Uterus (tissue), 2 donors: ENCODE measurements around the gene GMCL2.

Source experiments
- POLR2A ChIP-seq, 2 donors: fragments of 450-650 bp; IDR thresholded peaks; one replicate each; pipeline ENCODE4 v1.6.1; 2016; ENCODE audit warnings: antibody characterized with exemption in 2 of 2, mild to moderate bottlenecking in 1 of 2, moderate library complexity in 1 of 2
- TF ChIP-seq, protein P1 (sequence below), 4 experiments: fragments of 200-600 bp in 2 of 4; fragments of 450-650 bp in 2 of 4; sonication (generic) in 2 of 4; IDR thresholded peaks; one replicate each; pipeline ENCODE4 v1.5.1; 2016 to 2019; ENCODE audit warnings: antibody characterized with exemption in 4 of 4, mild to moderate bottlenecking in 2 of 4, moderate library complexity in 1 of 4

DNA sequence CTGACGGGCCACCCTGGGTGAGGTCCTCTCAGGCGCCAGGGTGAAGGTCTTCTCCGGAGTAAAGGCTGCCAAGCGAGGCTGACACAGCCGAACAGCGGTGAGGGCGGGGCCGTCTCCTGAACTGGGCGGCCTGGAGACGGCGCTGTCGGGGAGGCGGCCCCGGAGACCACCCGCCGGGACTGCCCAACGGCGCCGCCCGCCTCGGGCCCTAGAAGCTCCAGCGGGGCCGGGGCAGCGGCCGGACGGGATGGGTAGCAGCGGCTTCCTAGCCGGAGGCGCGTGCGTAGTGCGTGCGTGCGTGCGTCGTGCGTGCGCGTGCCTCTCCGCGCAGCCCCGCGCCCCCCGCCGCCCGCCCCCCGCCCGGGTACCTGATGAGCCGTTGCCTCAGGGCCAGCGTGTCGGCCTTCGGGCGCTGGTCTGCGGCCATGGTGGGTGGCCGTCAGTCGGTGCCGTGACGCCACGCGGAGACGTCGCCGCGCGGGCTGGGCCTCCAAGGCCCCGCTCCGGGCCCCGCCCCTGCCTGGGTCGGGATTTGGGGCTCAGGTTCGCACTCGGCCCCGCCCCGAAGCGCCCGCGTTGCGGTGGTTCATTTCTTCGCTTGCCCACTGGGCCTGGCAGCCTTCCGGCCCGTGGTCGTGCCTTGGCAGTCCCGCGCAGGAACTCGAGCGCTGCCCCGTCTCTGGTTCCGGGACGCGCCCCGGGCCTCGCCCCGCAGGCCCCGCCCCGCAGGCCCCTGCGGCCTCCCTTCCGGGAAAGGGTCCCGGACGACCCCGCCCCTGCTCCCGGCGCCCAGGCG lies 45.2 kb upstream of the GMCL2 start, which contains the start of gene PHYKPL:
- TF ChIP-seq, protein P1, sequence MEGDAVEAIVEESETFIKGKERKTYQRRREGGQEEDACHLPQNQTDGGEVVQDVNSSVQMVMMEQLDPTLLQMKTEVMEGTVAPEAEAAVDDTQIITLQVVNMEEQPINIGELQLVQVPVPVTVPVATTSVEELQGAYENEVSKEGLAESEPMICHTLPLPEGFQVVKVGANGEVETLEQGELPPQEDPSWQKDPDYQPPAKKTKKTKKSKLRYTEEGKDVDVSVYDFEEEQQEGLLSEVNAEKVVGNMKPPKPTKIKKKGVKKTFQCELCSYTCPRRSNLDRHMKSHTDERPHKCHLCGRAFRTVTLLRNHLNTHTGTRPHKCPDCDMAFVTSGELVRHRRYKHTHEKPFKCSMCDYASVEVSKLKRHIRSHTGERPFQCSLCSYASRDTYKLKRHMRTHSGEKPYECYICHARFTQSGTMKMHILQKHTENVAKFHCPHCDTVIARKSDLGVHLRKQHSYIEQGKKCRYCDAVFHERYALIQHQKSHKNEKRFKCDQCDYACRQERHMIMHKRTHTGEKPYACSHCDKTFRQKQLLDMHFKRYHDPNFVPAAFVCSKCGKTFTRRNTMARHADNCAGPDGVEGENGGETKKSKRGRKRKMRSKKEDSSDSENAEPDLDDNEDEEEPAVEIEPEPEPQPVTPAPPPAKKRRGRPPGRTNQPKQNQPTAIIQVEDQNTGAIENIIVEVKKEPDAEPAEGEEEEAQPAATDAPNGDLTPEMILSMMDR (IDR thresholded peaks at IDR 0.05), result peak in 1 of 4 experiments; percentile 7
- peak in 1 of 2 donors; percentile 53 for TF ChIP-seq POLR2A (IDR thresholded peaks at IDR 0.05)
